NOMO-1 treated with dmso at 0.1 percent for 144 hours (cell line): ENCODE data around the gene FYCO1.

Experiments used
- DNase-seq: peaks from one replicate; lab custom pipeline; 2025; ENCODE audit not compliant: unreplicated experiment; lab: John Stamatoyannopoulos, UW

The FYCO1 gene

DNA sequence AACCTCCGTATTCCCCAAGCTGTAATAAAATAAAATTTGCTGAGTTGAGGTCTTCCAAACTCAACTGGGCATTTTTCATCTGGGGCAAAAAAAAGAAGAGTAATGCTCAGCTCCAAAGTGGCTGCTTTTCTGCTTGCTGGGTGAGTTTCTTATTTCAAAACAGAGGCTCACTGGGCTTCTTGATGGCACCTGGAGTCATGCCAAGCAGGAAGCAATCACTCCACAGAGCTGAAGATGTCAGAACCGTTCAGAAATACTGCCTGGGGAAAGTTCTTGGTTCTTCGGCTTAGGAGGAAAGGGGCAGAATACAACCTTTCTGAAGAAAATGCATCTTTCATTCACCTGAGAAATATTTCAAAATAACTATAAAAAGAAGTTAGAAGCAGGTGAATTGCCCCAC, 105.2 kb downstream of the FYCO1 start:
- DNase-seq: no peak

DNA sequence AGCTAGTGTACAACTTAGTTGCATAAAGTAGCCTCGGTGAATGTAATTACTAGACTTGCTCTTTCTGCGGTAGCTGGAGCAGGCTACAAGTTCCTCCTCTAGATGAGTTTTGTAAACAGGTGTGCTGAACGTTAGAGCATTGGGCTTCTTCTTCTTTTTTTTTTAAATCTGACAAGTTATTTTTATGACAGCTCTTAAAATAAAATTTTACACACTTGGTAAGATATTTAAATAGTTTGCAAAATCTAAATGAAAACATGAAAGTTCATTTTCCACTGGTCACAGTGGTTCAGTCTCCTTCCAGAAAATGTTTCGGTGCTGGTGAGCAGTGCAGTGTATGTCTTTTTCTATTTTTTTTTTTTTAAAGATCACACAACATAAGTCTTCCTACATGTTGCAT, 106.3 kb downstream of the FYCO1 start:
- no peak for DNase-seq

DNA sequence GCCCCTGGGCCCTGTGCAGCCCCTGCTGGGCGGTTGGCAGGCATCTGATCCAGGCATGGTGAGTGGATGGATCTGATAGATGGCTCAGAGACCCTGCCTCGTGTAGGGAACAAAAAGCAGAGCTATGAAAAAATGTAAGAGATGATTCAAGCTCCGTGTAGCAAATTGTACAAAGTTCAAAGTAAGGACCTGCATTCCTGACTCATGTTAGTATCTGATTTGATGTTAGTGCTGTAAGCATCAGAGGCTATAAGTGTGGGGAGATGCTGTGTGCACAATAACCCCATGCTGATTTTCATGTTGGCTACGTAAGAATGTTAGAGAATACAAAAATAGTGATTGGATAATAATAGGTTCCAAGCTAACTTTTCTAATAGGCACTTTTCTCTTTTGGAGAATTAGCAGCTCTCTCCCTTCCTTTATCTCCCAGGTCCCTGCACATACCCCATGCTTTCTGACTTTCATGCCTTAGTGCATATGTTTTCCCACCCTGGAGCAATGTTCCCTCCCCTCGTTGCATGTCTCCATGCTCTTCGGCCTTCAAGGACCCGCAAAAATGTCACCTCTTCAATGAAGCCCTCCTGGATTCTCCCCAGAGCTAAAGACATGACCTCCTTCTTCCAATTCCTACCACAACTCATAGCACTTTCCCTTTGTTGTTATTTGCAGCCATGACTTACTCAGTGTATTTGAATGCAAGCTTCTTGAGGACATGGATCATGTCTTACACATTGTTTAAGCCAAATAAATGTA, 107.7 kb downstream of the FYCO1 start:
- no peak for DNase-seq

DNA sequence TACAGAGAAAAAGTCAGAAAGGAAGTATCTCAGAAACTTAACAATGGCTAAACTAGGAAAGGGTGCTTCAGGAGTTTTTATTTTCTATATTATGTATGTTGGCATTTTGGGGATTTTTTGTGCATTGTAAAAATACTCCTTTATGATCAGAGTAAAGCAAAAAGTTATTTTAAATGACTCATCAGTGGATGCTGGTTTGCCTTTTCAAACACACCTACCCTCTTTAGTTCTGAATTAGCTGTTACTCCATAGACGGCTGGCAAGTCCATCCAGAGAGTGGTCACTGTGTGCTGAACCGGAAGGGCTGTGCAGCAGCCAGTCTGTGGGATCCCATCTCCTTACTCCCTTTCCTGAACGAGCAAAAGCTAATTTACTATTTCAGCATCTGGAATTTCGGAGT, 108.3 kb downstream of the FYCO1 start:
- DNase-seq: no peak

DNA sequence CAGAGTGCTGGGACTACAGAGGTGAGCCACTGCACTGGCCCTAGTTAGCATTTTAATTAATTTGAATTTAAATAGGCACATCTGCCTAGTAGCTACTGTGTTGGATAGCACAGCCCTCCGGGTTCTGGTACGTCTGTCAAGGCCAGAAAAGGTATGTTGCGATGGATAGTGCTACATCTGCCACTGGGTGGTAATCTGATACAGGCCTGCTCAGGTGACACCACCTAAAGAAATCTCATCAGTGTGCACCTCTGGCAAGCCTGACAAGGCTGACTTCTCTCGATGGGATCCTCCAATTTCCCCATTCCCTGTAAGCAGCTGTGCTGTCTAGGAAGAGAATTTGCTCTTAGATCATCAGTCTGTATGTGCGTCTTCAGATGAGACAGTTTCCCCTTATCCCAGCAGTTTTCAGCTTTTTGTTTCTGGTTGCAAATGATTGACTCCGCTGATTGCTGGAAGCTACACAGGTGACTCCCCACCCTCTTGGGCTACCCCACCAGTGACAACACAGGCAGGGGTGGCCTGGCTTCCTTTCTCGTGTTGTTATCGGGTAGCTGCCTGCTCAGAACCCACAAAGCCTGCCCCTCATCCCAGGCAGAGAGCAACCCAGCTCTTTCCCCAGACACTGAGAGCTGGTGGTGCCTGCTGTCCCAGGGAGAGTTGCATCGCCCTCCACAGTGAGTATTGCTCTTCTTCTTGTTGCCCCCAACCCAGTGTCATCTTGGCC, 109.5 kb downstream of the FYCO1 start, which contains the start of gene CCR9:
Gene CCR9, plus strand, starts transcription at position 565 of the 727 bp plus-strand sequence. CDS start 8,391 bp downstream, outside the sequence.
- no peak for DNase-seq

DNA sequence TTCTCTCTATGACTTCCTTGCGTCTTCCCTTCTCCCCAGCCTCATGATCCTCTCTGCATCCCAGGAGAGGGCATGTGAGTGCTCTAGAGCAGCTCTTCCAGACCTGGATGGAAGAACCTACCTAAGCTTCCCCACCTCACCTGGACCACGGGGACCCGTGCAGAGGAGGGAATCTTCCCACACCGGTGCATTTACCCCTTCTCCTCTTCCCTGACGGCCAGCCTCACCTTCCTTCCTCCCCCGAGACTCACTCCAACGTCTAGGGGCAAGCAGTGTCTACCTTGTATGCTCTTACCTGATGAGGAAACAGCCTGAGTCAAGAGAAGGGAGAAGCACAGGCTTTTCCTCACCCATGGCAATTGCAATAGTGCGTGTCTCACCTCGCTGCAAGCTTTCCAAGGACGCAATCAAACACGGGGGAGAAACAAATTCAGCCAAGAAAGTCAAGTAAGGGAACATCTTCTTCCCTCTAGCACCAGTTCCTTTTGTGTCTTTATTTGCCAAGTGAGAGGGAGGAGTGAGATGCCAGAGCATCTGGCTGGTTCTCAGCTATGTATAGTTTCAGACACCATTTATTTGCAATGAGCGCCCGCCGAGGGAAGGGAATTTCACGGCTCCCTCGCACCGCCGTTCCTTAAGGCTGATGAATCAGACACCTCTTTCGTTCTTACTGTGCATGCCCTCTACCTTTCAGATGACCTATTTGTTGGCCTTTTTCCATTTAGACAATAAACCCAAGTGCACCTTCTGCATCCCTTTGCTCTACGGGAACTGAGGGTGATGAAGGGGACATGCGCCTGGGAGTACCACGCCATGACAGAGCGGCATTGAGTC, 111.0 kb downstream of the FYCO1 start:
- no peak for DNase-seq

DNA sequence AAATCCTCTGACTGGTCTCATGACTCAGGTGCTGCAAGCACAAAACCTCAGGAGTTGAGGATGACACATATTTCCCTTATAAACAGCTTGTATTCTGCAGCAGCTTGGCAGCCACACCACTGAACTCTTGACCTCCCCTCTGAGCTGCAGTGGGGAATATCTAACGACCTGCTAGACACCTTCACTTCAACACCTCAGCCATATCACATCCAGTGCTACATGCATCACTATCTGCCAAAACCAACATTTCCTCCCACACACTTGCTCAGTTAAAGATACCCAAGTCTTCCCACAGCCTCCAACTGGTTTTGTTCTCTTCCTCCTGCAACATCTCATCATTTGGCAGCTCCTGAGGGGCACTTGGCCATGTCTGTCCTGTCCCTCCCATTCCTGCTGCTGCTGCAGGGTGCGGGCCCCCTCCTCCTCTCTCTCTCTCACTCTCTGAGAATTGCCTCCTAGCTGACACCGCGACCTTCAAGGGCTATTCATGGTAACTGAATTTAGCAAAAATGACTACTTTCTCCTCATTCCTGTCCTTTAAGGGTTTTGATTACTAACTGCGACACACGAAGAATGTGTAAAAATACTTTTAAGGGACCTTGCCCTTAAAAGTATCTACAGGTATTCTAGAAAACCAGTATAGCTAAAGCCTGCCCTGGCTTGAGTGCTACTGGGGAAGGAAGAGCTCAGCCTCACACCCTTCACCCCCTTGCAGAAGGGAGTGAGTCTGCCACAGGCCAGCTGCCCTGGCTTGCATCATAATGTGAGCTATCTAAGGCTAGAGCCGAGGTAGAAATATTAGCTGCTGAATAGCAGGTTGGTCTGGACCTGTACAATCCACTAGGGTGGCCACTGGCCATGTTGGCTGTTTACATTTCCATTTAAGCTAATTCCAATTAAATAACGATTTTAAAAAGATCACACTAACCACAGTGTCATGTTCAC, 114.3 kb downstream of the FYCO1 start:
- no peak for DNase-seq

DNA sequence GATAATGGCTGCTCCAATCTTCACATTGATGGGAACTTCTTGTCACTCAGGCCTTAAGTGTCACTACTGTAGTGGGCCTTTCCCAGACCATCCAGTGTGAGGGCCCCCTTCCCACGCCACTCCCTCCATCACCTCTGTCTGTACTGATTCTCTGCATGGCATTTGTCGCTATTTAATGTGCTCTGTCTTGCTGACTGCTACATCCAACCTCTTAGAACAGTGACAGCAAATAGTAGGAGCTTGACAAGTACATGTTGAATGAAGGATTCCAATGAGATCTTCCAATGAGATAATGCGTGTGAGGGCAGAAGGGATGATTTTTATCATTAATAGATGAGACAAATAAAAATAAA, 114.9 kb downstream of the FYCO1 start:
- no peak for DNase-seq

DNA sequence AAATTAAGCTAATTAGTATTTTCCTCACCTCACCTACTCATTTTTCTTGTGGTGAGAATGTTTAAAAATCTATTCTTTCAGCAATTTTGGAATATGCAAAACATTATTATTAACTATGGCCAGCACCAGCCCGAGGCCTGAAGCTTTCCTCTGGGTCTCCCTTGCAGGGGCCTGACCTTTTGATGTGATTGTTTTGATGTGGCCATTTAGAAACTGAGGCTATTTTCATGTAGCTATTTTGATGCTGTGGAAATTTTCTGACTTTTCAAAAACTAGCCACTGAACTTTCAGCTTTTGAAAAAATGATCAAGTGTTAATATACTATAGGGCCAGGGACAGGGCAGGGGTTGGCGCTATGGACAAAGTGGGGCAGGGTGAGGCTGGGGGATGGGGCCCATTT, 117.5 kb downstream of the FYCO1 start:
- DNase-seq: no peak

DNA sequence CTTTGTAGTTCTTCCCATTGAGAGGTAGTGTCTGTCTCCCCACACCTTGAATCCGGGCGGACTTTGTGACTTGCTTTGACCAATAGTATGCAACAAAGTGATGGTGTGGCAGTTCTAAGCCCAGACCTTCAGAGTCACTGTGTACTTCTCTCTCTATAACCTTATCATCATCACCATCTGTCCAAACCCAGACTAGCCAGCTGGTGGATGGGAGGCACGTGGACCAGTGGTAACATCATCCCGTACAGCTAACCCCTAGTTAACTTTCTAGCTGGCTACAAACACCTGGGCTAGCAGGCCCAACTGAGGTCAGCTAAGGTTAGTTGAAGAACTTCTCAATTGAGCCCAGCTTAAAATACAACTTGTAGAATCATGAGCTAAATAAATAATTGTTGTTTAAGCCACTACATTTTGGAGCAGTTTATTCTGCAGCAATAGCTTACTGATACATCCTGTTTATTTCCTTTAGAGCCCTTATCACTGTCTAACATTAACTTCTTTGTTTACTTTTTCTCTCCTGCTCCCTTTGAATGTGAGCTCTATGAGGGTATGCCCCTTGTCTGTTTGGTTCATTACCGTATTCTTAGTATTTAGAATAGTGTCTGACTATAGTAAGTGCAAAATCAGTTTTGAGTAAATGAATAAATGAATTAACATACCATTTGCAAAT, 120.8 kb downstream of the FYCO1 start:
- DNase-seq: no peak

DNA sequence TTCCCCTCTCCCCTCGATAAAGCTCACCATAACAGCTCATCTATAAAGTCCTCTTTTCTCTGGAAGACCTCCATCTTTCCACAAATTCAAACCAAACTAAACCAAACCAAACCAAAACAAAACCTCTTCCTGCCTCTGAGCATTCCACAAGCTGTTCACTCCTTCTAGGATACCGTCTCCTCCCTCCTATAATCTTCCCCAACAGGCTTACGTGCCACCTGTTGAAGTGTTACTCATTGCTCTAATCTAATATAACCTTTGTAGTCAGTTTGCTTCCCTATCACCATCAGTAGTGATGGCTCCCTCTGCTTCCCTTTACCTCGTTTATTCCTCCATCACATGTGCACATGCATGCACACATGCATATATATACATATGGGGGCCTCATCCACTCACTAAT, 122.0 kb downstream of the FYCO1 start:
- DNase-seq: no peak

DNA sequence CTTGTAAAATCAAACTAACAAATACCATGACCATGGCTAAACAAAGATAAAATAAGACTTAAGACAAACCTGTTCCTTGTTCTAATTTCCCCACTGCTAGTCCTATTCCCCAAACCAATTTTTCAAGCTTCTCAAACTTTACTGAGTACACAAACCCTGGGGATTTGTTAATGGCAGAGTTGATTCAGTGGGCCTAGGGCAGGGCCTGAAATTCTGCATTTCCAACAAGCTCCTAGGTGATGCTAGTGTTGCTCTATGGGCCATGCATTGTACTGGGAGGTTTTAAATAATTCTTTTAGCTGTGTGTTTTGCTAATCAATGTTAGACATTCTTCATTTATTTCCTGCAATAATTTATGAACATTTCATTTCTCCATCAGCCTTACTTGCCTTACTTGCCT, 122.6 kb downstream of the FYCO1 start:
- DNase-seq: no peak

DNA sequence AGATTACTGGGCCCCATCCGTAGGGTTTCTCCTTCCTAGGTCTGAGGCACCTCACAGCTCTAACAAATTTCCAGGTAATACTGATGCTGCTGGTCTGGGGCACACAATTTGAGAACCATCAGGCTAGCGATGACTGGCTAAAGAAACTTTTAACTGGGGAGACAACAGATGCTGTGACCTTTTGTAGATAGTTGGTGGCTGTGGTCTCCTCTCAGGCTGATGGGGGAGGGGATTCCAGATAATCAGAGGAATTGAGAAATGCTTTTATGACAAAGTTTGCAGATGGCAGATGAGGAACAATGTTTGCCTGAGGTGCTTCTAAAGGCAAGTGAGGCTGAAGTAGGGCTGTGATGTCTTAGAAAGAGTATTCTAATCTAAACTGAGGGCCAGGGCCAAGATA, 123.1 kb downstream of the FYCO1 start:
- no peak for DNase-seq

DNA sequence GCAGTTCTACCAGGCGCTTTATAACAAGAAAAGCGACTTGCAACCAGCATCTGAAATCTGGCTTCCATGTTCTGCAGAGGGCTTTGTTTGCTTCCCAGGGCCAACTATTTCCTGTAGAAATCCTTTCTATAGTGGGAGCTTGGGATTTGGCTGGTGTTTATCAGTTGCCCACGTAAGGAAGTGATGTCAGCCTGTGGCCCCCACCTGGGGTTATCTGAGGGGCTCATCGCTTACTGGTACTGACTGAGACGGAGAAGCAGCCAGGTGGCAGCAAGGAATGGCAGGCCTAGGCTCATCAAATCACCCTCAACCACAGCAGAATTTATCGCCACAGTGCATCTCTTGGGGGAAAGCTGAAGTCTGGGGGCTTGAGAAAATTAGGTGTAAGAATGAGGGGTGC, 123.8 kb downstream of the FYCO1 start:
- no peak for DNase-seq

DNA sequence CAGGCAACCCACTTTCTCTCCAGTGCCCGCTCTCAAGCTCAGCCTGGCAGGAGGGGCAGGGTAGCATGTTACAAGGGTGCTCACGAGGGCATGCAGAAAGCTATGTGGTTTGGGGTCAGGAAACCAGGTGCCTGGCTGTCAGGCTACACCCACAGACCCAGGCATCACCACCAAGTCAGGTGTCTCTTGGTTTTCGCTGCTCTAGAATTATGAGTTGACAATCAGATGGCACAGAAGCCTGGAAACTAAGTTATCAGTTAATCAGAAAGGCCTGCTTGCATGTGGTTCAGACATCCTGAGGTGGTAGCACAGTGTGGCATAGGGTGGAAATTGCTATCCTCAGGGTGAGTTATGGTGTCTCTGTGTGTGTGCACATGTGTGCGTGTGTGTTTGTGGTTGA, 125.5 kb downstream of the FYCO1 start:
- DNase-seq: no peak

DNA sequence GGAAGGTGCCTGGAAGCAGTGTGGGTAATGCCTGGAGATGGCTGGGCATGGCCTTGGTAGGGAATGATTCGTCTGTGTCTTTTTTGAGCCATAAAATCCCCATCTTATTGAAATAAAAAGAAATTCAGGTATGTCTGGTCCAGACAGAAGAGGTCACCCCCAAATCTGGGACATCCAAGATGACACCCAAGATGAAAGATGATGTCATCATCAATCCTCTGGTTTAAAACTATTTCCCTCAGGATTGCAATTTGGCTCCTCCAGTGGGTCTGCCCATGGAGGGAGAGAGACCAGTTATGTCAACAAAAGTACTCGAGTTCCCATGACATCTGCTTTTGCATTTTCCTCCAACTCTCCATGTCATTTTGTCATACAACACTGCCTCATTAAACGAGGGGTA, 126.0 kb downstream of the FYCO1 start:
- DNase-seq: no peak

DNA sequence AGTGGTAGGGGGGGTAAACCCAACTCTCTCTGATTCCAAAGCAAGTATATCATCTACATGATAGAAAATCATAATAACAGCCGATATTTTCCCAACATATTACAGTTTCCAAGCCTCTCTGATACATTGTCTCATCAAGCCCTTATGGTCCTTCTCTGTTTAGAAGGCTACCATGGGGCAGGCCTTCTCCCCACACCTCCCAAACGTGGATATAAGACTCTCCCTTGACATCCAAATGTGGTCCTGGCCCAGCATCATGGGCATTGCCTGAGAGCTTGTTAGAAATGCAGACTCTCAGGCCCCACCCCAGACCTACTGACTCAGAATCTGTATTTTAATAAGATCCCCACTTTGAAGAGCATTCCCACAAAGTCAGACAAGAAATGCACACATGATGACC, 127.0 kb downstream of the FYCO1 start:
- DNase-seq: no peak

DNA sequence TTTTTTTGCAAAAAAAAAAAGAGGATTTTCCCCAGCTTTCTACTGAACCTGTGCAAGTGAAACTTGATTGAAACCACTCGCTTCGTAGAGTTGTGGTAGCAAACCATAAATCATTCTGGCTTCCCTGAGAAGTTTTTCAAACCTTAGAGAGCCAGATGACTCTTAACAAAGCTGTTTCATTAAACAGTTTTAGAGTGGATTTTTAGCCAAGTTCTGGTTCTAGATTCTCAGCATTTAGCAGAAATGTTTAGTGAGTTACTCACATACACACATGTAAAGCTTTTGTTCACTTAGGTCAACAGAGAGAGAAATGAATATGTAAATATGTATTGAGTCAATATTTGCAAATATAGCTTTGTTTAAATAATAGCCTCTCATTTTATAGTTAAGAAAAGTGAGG, 127.4 kb downstream of the FYCO1 start:
- DNase-seq: no peak
